Cardiac fibroblast (primary cell): ENCODE measurements around the gene SIRPA.
A peak's percentile ranks its signal among the peaks of the same experiment; 100 is the strongest.

ENCODE experiments used
- DNase-seq, 2 donors: peaks; one replicate each; pipeline versions ENCODE4 v3.0.0 to v3.0.0-alpha.2; 2010; ENCODE audit warnings: low read depth in 2 of 2
- H3K4me3 ChIP-seq, 2 donors: replicated peaks in 1 of 2; 1 replicate in 1 of 2; 2 replicates in 1 of 2; pipeline ENCODE4 v1.5.1; 2011; ENCODE audit warnings: low read depth in 2 of 2, low read length in 2 of 2, mild to moderate bottlenecking in 2 of 2, moderate library complexity in 1 of 2
- CTCF ChIP-seq: IDR thresholded peaks from one replicate; pipeline ENCODE4 v1.5.1; 2011; ENCODE audit warnings: low read depth, mild to moderate bottlenecking, low read length, inconsistent platforms

SIRPA gene

GRCh38 chr20:1961374-1961773 is 66.2 kb downstream of the SIRPA start:
- no peak for DNase-seq
- no peak for TF ChIP-seq CTCF
- no peak overlapping the region for H3K4me3 ChIP-seq

GRCh38 chr20:1964061-1964460 is 68.9 kb downstream of the SIRPA start:
- DNase-seq: no peak
- TF ChIP-seq CTCF: no peak
- H3K4me3 ChIP-seq: no peak overlapping the region

- DNase-seq: no peak
- H3K4me3 ChIP-seq: no peak overlapping the region
- peak; percentile 39 for TF ChIP-seq CTCF
Measured at GRCh38 chr20:1964659-1965405, 69.6 kb downstream of the SIRPA start.

GRCh38 chr20:1965520-1966351 is 70.5 kb downstream of the SIRPA start:
- peak; percentile 89 for TF ChIP-seq CTCF
- H3K4me3 ChIP-seq: no peak overlapping the region
- DNase-seq: peak; percentile 68 to 72

GRCh38 chr20:1968964-1969363 is 73.8 kb downstream of the SIRPA start:
- no peak overlapping the region for H3K4me3 ChIP-seq
- TF ChIP-seq CTCF: no peak
- DNase-seq: no peak

GRCh38 chr20:1971893-1972586 is 76.8 kb downstream of the SIRPA start:
- no peak for TF ChIP-seq CTCF
- no peak for DNase-seq

More at GRCh38 chr20:1971893-1972586, 76.8 kb downstream of the SIRPA start:
- H3K4me3 ChIP-seq: no peak overlapping the region
